HTR-8/SVneo (cell line): ENCODE measurements around the gene LNPK.
"Not testable (repeated sequence)": the region's sequence is repeated elsewhere in the genome, so short reads cannot be mapped to it uniquely, and the experiment has no call there.

ENCODE experiments used
- DNase-seq: peaks from one replicate; pipeline ENCODE4 v3.0.0; 2011; ENCODE audit warnings: low spot score, mixed read lengths; ENCODE audit not compliant: insufficient read length
- FAIRE-seq: peaks from 2 replicates; lab custom pipeline; 2011; peaks lifted over from hg19 to GRCh38; lab: Jason Lieb, UNC

The LNPK gene

GRCh38 chr2:175914846-175915245 lies 87.2 kb downstream of the LNPK start:
- DNase-seq: no peak
- no peak for FAIRE-seq

DNA sequence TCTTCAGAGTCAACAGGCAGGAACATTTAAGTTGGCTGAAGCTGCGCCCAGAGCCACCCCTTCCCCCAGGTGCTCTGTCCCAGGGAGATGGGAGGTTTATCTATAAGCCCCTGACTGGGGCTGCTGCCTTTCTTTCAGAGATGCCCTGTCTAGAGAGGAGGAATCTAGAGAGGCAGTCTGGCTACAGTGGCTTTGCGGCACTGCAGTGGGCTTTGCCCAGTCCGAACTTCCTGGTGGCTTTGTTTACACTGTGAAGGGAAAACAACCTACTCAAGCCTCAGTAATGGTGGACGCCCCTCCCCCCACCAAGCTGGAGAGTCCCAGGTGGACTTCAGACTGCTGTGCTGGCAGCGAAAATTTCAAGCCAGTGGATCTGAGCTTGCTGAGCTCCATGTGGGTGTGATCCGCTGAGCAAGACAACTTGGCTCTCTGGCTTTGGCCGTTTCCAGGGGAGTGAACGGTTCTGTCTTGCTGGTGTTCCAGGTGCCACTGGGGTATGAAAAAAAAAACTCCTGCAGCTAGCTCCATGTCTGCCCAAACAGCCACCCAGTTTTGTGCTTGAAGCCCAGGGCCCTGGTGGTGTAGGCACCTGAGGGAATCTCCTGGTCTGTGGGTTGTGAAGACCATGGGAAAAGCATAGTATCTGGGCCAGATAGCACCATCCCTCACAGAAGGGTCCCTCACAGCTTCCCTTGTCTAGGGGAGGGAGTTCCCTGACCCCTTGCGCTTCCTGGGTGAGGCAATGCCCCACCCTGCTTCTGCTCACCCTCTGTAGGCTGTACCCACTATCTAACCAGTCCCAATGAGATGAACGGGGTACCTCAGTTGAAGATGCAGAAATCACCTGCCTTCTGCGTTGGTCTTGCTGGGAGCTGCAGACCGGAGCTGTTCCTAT lies 88.0 kb downstream of the LNPK start:
- DNase-seq, FAIRE-seq: not testable (repeated sequence)

GRCh38 chr2:175913267-175913666 lies 88.8 kb downstream of the LNPK start:
- FAIRE-seq, DNase-seq: not testable (repeated sequence)

- FAIRE-seq (no peak), DNase-seq (no peak)
Measured at GRCh38 chr2:175904035-175904434, 98.0 kb downstream of the LNPK start.

GRCh38 chr2:175903384-175903936 lies 98.6 kb downstream of the LNPK start:
- FAIRE-seq: no peak

DNA sequence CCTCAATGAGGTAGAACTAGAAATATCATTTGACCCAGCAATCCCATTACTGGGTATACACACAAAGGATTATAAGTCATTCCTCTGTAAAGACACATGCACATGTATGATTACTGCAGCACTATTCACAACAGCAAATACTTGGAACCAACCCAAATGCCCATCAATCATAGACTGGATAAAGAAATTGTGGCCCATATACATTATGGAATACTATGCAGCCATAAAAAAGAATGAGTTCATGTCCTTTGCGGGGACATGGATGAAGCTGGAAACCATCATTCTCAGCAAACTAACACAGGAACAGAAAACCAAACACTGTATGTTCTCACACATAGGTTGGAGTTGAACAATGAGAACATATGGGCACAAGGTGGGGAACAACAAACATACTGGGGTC lies 106.1 kb downstream of the LNPK start:
- not testable (repeated sequence) for FAIRE-seq, DNase-seq

More at GRCh38 chr2:175903384-175903936, 98.6 kb downstream of the LNPK start:
- DNase-seq: no peak

DNA sequence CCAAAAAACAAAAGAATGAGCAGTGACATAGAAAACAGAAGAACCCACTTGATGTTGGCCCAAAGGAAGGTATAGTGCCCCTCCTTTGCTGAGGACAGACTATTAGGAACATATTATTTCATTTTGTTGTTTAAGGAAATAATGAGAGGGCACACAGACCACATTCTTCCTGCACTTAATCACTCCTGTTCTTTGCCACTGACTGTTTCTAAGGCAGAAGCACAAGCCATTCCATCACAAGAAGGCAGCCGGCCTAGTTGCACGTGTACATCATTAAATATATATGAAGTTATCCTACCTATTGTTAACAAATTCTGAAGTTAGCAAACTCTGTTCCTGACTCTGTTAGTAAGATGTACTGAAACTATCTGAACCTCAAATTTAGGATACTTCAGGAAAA lies 110.0 kb downstream of the LNPK start:
- DNase-seq: no peak
- no peak for FAIRE-seq

DNA sequence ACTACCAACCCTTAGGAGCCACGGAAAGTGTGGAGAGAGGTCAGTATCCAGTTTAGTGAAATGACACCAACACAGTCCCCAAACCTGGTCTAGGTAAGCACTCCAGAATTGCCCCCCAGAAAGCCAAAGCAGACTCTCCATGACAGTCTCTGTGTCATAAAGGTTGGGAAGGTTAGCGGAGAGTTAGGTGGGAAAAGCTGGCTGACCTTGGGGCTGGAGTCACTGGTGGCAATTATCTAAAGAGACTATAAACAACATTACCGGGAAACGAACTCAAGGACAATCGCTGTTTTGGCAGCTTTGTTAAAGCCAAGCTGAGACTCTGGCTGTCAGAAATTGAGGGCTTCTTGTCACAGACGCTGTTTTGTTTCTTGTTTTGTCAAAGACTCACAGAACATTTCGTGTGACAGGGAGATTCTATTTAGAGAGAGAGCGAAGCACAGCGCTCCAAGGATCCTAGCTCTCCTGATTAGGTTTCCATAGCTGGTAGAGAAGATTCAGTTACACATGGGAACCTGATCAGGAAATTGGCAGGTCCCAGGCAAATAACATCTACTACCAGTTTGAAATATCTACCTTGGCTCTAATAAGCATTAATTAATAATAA lies 111.3 kb downstream of the LNPK start:
- no peak for FAIRE-seq

DNA sequence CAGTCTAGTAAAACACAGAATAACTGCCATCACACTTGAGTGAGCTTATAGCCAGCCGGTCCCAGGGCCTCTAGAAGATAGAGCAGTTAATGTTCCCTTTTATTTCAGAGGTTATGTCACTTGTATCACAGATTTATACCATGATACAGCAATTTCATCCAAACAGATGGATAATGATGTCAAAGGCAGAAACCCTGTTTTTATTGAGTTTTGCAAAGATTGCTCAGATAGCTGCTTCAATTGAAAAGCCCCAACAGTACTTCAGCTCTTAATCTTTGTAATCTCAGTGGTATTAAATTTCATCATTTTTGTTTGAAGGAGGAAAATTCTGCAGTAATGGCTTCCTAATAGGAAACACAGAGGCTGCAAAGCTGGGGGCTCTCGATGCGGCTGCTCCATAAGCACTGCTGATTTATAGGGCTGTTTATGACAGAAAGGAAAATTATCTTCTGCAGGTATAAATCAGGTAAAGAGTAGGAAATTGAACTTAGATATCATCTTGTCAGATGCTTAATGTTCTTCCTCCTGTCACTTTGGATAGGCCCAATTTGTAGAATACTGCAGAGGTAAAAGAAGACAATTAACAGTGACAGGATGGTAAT lies 112.3 kb downstream of the LNPK start:
- FAIRE-seq (no peak), DNase-seq (no peak)

More for the DNA sequence above, 111.3 kb downstream of the LNPK start:
- no peak for DNase-seq

DNA sequence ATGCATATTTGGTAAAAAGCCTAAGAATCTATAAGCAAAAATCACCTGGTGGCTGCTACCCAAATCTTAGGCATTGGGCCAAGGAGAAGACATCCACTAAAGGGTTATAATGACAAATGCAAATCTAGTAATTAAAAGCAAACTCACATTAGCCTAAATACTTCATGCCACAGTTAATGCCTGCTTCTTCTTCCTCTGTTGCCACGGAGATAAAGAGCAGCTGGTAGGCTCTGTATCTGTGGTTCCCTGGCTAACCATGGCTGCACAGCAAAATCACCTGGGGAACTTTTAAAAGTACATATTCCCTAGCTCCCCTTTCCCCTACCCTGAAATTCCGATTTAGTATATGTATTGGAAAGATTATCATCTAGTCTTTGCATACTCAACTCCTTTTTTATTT lies 114.3 kb downstream of the LNPK start:
- no peak for DNase-seq
- FAIRE-seq: no peak

GRCh38 chr2:175884697-175885393 lies 117.2 kb downstream of the LNPK start:
- DNase-seq (no peak), FAIRE-seq (no peak)

DNA sequence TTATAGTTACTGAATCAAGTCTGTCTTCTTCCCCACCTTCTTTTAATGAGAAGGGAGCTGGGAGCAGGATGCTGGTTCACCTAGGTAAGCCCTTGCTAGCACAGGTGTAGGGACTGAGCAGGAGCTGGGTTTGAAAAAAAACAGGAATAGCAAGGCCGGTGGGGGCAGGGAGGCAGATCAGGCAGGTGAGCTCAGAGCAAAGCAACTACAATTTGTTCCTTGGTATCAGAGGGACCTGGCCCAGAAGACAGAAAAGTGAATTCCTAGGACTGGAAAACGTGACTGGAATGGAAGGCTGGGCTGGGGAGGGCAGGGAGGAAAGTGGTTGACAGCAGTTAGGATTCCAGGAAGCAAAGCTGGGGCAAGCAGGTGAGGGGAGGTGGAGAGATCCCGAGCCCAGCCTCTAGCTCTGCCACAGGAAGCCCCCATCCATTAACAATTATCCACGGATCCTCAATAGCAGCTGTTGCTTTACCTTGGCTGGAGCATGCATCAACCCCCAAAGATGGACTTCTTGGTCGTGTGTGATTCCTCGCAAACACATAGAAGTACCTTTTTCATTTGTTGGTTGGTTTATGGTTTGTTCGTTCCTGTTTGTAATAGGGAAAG lies 118.4 kb downstream of the LNPK start:
- FAIRE-seq: no peak
- no peak for DNase-seq

DNA sequence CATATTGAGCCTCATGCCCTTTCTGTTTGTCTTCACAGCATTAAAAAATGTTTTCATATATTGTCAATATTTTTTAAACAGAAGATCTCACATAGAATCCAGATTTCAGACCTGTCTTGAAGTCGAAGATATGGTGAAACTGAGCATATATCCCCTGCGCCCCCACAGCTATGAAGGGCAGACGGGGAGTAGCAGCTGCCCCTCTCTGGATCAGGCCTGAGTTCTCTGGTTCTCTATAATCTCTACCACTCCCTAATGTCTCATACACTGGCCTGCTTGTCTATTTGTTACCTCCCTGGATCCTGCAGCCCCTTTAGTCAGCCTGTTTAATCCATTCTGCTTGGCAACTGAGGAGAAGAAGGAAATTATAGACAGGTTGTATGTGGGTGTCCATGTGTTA lies 122.4 kb downstream of the LNPK start:
- FAIRE-seq: no peak

DNA sequence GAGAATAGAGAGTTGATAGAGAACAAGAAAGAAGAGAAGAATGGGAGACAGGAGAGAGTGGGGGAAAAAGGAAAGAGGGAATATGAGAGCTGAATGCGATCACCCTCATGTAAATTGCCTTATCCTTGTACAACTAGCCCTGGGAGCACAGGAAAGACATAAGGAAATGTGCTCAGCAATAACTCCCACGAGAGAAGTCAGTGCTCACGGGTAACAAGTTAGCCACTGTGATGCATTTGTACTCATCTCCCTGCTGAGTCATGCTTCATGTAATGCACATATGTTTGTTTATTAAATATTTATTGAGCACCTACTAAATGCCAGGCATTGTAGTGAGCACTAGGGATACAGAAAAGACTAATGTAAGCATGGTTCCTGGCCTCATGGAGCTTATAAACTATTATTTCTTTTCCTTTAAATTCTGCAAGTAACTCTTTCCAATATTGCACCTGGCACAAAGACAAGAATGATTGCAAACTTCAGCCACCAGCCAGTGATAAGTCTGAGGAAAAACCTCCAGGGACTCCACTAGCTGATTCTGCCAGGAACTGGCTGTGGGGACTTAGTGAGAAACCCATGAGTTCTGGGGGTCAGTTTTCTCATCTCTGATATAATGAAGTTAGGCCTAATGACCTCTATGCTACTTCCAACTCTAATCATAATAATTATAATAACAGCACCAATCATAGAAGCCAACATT lies 124.1 kb downstream of the LNPK start:
- no peak for FAIRE-seq
- no peak for DNase-seq

More for the DNA sequence above, 122.4 kb downstream of the LNPK start:
- DNase-seq: no peak

DNA sequence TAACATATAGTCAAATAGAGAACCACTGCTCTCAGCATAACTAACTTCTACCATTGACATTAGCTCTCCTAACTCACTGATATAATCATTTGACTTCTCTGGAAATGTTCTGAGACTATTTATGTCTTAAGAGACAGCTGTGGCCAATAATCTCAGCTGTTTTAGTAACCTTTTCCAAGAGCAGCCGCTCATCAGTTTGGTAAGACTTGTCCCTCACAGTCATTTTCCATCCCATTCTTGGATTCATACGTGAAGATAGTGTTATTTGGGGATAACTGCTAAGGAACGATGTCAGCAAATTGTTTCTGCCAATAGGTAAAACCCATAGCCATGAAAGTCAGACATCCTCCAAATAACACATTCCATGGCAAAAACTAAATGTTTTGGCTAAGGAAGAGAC lies 127.8 kb downstream of the LNPK start:
- DNase-seq (no peak), FAIRE-seq (no peak)
